H54 (cell line): ENCODE measurements around the gene ASCL2.

ENCODE experiments used
- DNase-seq: peaks from one replicate; pipeline ENCODE4 v3.0.0; 2011; ENCODE audit warnings: low spot score, mixed read lengths; ENCODE audit not compliant: insufficient read length
- FAIRE-seq: peaks from 3 replicates; lab custom pipeline; 2011; peaks lifted over from hg19 to GRCh38; lab: Jason Lieb, UNC
- POLR2A ChIP-seq: IDR thresholded peaks from 2 replicates; pipeline ENCODE4 v1.6.1; 2011; ENCODE audit warnings: low read depth, mild to moderate bottlenecking, low read length

The ASCL2 gene

DNA sequence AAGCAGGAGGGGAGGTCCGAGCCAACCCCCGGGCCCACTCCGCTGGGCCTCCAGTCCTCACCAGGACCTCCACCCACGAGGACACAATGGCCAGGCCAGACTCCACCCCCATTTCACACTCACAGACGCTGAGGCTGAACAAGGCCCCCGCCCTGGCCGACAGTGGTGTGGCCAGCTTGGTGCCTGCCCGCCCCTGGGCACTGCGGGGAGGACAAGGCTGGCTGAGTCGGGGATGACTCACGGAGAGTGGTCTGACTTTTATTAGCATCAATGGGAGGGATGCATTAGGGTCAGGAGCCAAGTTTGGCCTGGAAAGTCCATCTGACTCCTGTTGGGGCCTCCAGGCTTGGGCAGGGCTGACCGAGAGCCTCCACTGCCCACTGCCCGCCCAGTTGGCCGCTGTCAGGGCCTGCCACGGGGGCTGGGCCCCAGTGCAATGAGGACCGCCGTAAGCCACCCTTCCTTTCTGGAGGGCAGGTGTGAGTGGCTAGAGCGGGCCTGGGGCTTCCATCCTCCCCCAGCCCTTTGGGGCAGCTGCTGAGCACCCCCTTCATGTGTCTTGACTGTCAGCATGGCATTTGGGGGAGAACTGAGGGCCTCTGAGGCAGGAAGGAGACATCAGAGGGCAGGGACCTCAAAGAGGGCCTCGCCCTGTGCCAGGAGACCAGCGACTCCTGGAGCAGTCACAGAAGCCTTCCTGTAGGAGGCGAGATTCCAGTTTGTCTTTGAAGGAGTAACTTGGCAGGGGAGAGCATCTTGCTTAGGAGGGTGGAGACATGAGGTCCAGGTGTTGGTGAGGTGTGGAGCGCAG lies 42.0 kb upstream of the ASCL2 start:
- FAIRE-seq = peak; percentile 65
- no peak for TF ChIP-seq POLR2A
- peak; percentile 94 for DNase-seq

DNA sequence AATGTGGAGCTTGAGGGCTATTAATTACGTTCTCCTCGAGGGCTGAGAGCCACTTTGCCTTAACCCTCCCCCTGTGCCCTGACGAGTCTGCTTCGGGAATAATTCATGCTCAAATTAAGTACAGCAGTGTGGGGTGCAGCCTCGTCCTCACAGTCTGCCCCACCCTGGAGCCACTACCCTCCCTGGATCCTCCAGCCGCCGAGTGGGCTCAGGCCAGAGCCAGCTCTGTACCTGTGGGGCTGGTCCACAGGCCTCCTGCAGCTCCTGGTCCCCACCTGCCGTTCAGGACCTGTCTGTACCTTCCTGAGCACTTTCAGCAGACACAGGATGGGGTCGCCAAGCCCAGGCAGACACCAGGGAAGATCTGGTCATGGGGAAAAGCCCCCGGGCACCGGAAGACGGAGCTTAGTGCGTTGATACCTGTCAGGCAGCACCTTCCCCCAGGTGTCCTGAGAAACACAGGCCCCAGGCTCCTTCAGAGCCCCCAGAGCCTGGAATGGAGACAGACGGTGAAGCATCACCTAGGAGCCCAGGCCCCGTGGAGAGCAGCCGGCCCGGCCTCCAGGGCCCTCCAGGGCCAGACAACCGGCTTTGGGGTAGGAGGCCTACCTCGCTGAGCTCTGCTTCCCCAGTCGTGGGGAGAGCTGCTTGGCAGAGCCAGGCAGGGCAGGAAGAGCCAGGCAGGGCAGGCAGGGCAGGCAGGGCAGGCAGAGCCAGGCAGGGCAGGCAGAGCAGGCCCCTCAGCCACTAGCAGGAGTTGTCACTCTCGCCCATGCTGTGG lies 41.2 kb upstream of the ASCL2 start:
- DNase-seq = no peak
- no peak for FAIRE-seq
- TF ChIP-seq POLR2A = no peak

DNA sequence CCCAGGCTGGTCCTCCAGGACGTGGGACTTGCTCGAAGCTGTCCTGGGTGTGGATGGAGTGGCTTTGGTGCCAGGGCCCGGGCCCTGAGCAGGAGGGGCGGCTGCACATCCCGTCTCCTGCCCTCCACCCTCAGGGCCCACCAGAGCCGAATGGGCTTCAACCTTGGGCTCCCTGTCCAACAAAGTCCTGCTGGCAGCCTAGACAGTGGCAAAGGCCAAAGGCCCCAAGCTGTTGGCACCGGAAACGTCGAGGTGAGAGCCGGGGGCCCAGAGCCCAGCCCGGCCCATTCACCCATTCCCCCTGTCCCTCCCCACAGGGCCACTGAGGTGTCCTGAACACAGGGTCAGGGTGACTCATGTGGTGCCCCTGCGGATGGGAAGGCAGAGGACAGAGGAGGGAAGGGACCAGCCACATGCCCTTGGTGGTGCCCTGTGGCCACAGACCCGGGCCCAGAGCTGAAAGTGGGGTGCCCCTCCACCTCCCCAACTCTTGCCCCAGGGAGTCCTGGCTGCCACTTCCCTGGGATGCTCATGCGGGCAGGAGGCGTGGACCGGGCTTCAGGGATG lies 40.5 kb upstream of the ASCL2 start:
- DNase-seq (no peak), FAIRE-seq (no peak)
- TF ChIP-seq POLR2A = no peak

DNA sequence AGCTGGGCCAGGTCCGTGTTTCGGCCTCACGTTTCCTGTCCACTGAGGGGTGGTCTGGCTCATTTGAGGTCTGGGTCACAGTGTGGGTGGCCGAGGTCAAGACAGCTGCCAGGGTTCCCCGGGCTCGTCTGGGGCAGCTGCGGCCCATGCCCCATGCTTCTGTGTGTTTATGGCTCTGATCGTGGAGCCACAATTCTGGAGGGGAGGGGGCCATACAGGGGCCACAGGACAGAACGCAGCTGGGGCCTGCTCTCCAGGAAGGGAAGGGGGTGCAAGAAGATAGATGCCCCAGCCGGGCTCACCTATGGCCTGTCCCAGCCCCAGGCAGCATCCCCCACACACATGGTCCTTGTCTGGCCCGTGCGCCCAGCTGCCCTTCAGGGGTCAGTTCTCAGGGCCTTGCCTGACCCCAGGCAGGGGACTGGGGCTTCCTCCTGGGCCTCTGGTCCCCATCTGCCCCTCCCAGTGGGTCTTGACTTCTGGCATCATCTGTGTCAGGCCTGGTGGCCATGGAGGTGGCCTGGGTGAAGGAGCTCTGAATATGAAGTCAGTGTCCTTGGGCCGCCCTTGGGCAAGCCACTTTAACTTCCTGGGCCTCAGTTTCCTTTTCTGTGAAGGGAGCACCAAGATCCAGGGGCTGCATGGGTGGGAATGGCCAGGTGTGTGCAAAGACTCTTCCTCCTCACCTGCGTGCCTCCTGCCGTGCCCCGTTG lies 39.8 kb upstream of the ASCL2 start:
- TF ChIP-seq POLR2A = no peak
- DNase-seq = no peak
- FAIRE-seq = no peak

DNA sequence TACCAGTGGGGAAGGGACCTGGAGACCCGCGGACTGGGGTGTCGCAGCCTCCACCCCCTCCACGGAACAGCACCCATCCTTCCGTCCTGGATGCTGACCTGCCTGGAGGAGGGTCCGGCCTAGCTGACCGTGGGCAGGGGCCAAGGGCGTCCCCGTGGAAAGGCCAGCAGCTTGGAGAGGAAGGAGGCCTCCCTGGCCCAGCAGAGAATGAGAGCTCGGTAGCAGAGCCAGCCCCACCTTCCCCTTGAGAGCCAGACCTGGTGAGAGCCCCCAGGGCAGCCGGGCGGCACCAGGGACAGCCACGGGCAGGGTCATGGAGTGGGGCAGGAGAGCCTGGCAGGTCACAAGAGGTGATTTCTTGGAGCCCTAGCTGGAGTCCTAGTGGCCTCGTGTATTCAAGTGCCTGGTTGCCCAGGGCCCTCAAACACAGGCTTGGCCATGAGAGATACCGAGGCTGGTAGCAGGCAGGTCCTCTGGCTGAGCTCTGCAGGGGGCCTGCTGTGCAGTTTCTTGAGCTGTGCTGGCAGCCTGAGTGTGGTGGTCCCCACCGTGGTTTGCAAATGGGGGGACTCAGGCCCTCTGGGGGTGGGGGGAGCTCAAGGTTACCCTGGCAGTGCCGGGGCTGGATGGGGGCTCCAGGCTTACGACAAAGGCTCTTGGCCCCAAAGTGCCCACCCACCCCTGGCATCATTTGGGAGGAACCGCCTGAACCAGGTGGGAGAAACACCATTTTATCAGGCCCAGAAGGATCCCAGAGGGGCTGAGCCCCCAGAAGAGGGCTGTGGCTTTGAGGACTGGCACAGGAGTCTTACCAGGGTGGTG lies 39.1 kb upstream of the ASCL2 start:
- FAIRE-seq = no peak
- no peak for TF ChIP-seq POLR2A
- DNase-seq = no peak

DNA sequence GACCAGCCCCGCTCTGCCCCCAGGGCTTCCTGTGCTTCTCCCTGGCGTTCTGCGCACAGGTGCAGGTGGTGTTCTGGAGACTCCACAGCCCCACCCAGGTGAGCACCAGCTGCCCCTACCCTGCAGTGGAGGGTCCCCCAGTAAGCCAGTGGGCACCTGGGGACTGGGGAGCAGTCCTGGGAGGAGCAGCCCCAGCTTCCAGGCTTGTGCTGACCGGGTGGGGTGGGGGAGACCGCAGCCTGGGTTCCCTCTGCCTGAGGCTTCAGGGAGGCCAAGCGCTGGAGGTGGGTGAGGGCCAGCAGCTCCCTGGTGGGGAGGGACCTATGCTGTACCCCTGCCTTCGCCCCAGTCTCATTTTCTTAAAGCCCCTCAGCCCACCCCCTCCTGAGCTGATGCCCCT lies 38.3 kb upstream of the ASCL2 start:
- DNase-seq (no peak), FAIRE-seq (no peak)
- TF ChIP-seq POLR2A = no peak

DNA sequence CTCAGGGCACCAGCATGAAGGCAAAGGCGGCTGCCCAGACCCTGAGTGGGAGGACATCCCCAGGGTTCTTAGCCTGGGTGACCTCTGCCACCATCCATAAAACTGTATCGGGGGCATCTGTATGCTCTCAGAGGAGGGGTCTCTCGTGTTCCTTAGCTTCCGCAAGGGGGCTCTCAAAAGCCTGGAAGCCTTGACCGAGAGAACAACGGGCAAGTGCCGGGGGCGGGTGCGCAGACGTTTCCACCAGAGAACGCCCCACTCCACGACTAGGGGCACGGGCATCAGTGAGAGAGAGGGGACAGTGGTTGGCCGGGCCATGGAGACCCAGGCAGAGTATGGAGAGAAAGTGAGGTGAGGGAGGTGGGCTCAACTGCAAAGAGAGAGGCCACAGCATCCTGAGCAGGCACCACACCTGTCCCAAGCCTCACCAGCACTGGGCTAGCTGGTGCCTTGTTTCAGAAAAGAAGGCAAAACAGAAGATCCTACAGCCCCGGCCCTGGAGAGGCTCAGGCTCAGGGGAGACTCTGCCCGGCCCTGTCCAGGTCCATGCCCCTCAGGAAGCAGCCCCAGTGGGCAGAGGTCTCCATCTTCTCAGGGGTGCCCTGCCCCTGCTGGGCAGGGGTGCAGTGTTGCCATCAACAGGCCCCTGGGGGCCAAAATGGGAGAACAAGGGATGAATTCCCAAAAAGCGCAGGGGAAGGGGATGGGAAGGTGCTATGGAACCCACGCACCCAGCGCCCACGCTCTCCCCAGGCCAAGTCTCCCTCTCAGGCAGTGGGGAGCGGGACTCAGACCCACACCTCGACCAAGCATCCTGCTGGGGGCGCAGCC lies 37.3 kb upstream of the ASCL2 start:
- no peak for TF ChIP-seq POLR2A
- DNase-seq (no peak), FAIRE-seq (no peak)

DNA sequence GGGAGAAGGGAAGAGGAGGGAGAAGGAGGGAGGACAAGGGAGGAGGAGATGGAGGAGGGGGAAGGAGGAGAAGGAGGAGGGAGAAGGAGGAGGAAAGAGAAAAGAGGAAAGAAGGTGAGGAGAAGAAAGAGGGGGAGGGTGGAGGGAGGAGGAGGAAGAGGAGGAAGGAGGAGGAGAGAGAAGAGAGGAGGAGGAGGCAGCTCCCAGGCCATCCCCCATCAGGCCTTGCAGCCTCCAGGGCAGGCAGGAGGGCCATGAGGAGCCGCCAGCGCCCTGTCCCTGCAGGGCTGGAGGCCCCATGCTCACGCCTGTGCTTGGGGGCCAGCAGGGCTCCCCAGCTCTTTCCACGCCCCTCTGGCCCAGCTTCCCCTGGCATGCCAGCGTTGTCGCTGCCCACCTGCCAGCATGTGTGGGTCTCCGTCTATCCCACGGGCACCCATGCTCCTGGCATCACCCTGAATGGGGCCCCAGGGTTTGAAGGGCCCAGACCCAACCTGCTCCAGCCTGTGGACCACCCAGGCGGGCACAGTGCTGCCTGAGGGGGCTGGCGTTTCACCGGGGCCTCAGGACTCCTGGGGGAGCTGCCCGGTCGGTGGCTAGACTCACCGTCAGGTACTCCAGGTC lies 36.6 kb upstream of the ASCL2 start:
- DNase-seq (no peak), FAIRE-seq (no peak)
- no peak for TF ChIP-seq POLR2A

DNA sequence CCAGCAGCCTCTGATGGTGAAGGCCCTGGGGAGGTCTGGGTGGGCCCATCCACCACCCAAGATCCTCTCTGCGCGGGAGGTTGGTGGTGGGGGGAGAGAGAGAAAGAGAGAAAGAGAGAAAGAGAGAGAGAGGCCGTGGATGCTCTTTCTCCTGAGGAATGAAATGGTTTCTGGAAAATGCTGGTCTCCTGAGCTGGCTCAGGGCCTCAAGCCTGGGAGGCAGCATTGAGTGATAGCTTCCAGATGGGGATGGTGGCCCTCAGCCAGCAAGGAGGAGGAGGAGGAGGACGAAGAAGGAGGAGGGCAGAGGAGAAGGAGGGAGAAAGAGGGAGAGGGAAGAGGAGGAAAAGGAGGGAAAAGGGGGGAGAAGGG lies 36.0 kb upstream of the ASCL2 start:
- FAIRE-seq (no peak), DNase-seq (no peak)
- TF ChIP-seq POLR2A = no peak

DNA sequence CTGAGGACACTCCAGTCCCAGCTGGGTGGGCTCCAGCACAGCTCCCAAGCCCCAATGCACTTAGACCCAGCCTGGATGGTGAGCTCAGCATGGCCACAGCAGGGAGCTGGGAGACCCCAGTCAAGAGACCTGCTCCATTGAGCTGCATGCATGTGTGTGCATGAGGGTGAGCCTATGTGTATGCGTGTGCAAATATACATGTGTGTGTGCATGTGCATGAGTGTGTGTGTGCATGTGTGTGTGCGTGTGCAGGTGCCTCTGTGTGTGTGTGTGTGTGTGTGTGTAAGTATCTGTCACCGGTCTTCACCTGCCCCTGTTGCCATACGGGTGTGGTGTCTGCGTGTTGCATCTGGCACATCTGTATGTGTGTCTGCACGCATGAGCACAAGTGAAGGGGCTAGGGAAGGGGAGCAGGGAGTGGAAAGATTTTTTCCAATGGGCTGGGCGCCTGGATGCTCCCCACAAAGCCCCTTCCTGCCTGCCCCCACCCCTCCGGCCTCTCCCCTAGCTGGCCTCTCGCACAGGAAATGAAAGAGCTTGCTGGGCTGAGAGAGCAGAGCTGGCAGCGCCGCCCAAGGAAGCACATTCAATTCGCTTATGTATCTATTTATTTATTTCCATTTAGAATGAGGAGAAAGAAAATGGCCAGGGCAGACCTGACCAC lies 35.5 kb upstream of the ASCL2 start:
- FAIRE-seq = no peak
- no peak for DNase-seq
- TF ChIP-seq POLR2A = no peak

DNA sequence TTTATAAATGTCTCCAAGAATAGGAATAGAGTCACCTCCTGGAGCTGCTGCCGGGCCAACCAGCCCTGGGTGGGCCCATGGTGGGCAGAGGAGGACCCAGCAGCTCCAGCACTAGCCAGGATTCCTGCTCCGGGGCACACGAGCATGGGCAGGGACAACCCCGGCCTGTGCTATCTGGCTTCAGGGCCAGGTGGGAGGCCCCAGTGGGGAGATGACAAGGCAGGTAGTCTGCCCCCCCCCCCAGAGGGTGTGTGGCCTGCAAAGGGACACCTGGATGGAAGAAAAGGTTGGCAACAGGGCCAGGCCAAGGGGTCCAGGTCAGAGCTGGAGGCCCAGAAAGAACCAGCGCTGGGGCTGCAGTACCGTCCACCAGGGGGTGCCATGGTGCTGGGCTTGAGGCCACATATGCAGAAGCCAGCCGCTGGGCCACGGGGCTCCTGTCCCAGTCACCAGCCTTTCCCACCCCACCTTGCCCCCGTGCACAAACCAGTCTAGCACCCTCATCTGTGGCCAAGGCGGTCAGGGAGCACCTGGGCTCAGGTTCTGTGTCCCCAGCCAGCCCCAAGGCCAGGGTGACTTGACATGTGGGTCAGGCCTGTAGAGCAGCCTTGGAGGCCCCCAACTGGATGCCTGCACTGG lies 34.9 kb upstream of the ASCL2 start:
- no peak for TF ChIP-seq POLR2A
- DNase-seq = peak; percentile 69
- FAIRE-seq = no peak
